GM20431 (cell line): ENCODE results near the gene TMPRSS11B.
"Not testable (repeated sequence)": the region's sequence is repeated elsewhere in the genome, so short reads cannot be mapped to it uniquely, and the experiment has no call there.

Source experiments
- in situ Hi-C: fragments of 300-500 bp; cut with MseI, MboI; formaldehyde crosslinking; loops from one replicate; pipeline ENCODE4 v1.15.0; 2020; ENCODE audit warnings: low sequenced_read_pairs; ENCODE audit not compliant: unreplicated experiment

TMPRSS11B gene

GRCh38 chr4:68249434-68249833 lies 3.9 kb upstream of the TMPRSS11B start:
- in situ Hi-C loops, result no loop called here

GRCh38 chr4:68240620-68241019 lies 4.9 kb downstream of the TMPRSS11B start:
- in situ Hi-C loops, result no loop called here

DNA sequence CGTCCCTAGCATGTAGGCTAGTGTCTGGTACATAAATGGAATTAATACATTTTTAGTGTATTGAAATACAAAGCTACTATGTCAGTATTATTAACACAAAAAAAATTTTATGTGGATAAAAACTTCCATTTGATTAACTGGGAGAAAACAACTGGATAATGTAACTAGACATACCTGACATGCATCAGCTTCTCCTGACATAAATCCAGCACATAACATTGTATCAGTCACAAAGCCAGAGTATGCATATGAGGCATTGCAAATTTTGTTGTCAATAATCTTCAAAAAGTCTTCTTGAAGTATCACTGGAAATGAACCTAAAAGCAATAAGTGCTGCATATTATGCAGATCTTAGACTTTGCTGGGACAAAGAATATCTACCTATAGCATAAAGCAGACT lies 16.9 kb downstream of the TMPRSS11B start:
- in situ Hi-C loops, result no loop called here

DNA sequence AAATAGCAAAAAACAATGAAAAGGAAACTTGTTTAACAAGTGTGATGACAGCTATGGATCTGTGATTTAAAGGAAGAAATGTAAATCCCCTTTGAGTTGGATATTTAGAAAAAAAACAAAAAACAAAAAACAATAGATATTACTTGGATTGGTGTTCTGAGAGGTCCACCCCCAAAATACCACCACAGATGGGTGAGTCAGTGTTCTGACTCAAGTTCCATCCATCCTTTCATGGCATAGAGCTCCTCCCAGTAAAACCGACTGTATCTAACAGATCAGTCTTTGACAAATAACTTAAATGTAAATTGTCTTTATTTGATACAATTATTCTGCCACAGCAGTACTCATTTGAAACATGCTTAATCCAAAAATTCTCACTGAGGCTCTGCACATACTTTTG lies 27.4 kb downstream of the TMPRSS11B start:
- in situ Hi-C loops, result no loop called here

- in situ Hi-C loops, result no loop called here
Observed at GRCh38 chr4:68216501-68216900, 29.0 kb downstream of the TMPRSS11B start.

DNA sequence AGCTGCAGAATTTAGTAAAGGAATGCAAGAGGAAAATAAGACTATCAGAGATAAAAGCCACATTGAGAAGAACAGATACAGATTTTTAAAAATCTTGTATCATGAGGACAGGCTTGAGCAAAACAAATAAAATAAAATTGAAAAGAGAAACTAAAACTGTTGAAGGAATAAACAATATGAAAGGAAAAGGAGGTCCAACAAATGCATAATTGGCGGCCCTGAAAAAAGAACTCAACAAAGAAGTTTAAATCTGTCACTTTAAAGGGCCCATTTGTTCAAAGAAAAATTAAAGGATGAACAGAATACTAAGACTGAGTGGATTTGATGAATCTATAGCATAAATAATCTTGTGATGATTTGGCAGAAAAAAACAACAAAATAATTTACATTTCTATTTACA lies 36.5 kb downstream of the TMPRSS11B start:
- in situ Hi-C loops, result no loop called here

- in situ Hi-C loops, result not testable (repeated sequence)
Observed at GRCh38 chr4:68194305-68194704, 51.2 kb downstream of the TMPRSS11B start.

DNA sequence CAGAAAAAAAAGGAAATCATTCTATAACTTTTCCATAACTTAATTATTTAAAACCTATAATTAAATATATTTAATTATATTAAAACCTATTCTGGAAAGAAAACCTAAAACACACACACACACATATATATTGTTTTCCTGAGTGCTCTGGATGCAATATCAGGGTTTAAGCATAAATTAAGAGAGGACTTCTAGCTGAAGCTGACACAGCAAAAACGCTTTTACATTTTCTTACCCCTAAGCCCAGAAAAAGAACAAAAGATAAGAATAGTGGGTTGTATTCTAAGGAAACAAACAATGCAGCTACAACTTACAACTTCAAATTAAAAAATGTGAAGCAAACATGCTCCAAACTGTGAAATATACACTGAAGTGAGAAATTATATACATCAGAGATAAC lies 52.3 kb downstream of the TMPRSS11B start:
- in situ Hi-C loops, result no loop called here

DNA sequence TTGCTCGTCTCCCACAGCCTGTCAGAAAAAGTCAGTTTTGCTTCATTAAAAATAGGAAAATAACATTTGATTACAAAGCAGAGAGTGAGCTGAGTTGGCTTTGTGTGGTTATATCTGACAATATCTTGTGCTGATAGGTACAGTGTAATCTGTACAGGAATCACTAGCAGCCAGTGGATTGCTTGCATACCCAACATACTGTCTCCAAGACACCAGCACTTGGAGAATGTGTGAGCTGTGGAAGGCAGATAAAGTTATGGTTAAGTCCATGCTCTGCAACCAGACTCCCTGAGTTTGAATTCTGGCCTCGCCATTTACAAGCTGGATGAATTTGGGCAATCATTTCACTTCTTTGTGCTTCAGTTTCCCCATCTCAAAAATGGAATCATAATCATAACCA lies 58.3 kb downstream of the TMPRSS11B start:
- in situ Hi-C loops, result no loop called here

DNA sequence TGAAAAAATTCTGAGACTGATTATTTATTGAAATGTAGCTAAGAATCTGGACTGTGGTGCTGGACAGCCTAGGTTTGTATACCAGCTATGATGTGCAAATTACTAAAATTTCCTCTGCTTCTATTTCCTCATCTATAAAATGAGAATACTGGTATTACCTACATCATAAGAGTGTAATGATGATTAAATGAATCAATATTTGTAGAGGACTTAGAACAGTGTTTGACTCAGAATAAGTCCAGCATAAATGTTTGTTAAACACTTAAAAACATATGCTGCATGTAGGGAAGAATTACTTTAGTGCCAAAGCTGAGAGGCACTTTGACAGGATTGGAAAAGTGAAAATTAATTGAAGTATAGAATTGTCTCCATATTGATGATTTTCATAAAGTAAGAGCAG lies 60.6 kb downstream of the TMPRSS11B start:
- in situ Hi-C loops, result no loop called here

GRCh38 chr4:68183417-68183816 lies 62.1 kb downstream of the TMPRSS11B start:
- in situ Hi-C loops, result no loop called here

- in situ Hi-C loops, result no loop called here
Observed at GRCh38 chr4:68182382-68182820, 63.1 kb downstream of the TMPRSS11B start.

DNA sequence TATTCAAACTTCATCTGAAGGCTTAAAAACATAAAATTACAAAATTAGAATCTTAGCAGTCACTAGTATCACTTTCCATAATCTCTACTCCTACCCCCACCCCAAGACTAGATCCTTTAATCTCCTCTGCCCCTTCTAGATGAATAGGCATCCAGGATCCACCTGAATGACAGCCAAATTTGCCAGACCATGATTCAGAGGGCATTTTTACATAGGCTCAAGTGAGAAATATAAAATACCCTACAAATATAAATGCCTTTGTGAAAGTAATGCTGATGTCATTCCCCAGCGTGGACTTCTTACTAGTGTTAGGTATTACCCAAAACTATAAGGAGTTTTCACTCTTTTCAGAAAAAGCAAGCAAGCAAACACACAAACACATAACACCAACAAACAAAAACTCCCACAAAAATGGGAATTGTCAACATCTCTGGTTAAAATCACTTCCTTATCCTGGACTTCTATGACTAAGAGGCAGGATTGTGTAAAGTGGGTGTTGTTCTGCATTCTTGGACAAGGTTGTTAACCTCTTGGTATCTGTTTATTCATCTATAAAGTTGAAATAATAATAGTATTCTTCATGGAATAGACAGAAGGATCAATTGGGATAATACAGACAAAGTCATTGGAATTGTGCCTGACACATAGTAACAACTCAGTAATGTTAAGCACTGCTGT lies 64.5 kb downstream of the TMPRSS11B start:
- in situ Hi-C loops, result no loop called here

DNA sequence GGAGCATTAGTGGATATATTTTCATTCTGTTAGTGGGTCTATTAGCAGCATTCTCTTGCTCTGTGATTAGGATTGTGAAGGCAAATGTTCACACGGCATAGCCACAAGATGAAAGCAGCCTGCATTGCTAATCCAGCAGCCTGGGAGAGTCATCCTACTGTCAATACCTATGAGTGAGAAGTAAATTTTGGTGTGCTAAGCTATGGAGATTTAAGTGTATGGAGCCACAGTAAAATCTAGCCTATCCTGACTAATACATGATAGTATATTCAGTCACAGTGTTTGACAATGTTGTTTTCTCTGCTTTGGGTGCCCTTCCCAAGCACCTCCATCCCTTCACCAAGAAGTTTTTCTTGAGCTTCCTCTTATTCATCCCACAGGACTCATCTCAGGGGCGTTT lies 68.6 kb downstream of the TMPRSS11B start:
- in situ Hi-C loops, result no loop called here
